ENCODE measurements around the gene SUPT4H1. TPM values are rescaled to one million over a fixed set of nuclear protein-coding genes. Genes with fewer than 3 reads are reported as not detected.
"Not testable (repeated sequence)": the region's sequence is repeated elsewhere in the genome, so short reads cannot be mapped to it uniquely, and the experiment has no call there.

The SUPT4H1 gene
- total RNA-seq = 61.9 TPM
- long read RNA-seq, transcript SUPT4H1-201 (5 exons, 1,489 nt) = major isoform, 17 of 35 reads
- long read RNA-seq, transcript SUPT4H1-202 (5 exons, 1,643 nt) = minor isoform, 14 of 35 reads
- long read RNA-seq, partial matches to known transcripts = 0 of 35 reads
- long read RNA-seq, other reads (novel, unspliced or antisense) = 1 of 35 reads

DNA sequence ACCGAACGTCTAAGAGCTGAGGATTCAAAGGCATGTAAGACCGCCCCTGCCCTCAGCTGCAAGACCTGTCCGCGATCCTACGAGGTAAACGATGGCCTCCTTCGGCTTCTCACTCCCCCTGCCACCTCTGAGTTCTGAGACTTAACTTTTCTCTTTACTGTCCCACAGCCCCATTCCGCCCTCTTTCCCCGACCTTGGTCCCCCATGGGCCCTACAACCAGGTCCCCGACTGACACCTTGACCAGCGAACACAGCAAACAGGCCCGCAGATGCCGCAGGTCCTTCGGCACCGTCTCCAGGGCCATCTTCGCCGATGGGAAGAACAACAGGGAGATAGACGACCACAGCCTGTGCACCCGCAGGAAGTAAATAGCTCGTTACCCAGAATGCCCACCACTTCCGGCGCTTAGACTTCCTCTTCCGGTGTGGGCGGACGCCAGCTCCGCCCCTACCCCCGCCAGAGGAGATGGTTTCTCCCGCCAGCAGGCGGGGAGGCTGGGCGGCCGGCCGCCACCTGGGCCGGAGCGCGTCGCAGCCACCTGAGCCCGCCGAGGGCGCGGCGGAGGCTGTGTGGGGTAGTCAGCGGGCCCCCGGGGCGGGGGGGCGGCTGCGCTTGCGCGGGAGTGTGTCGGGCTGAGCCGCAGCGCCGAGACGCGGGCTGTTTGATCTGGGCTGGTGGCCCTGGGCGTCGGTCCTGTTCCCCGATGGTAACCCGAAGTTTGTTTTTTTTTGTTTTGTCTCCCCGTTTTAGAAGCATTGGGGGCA, at the start of gene SUPT4H1:
TSS of gene SUPT4H1 (minus strand) at position 371 of the 765 bp plus-strand sequence. CDS start at position 305, 66 bp downstream.
- peak; percentile 97 for DNase-seq (ENCODE audit: low spot score)

DNA sequence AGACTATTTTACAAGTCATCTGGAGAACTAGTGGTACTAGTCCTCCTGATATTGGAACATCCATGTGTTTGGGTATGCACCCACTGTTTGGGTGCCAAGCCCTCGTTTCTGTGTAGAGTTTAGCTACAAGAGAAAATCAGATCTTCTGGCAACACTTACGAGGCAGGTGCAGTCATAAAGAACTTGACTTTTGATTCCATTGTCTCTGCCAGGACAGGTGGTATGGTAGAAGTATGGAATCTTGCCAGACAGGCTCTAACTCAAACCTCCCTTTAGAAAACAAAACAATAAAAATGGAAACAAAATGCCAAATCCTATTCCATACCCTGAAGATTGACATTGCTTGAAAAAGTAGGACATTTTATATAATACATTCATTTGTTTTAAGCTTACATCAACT, 49.3 kb upstream of the SUPT4H1 start:
- no peak for DNase-seq (ENCODE audit: low spot score)

DNA sequence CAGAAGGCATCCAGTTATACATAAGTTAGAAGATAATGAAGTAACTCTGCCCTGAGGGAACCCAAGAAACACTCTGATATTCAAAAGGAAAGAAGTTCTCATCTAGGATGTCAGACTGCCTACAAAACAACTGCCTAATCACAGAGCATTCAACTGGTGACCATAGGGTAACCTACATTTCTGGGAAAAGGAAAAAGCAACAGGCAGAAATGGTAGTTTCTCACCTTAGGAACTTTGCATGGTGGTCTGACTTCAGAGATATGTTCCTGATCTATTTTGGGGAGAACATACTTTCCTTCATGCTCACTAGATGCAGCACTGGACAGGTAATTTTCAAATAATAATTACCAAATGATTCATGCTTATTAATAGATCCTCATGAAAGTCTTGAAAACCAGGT, 48.8 kb upstream of the SUPT4H1 start:
- DNase-seq (ENCODE audit: low spot score) = no peak

DNA sequence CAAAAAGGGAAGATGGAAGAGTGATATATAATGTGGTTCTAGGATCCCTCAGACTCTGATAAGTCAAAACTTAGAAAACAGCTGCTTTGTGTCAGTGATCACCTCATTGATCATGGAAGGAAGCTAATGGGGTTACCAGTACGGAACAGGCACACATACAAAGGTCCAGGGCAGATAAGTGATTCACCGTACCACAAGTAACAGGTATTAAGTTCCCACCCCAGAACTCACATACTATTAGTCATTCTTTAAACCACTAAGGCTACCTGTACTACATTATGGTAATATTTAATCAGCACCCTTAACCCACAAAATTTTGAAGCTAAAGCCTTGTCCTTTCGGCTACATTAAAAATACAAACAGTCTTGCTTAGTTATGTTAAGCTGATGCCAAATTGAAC, 48.0 kb upstream of the SUPT4H1 start:
- DNase-seq (ENCODE audit: low spot score) = no peak

DNA sequence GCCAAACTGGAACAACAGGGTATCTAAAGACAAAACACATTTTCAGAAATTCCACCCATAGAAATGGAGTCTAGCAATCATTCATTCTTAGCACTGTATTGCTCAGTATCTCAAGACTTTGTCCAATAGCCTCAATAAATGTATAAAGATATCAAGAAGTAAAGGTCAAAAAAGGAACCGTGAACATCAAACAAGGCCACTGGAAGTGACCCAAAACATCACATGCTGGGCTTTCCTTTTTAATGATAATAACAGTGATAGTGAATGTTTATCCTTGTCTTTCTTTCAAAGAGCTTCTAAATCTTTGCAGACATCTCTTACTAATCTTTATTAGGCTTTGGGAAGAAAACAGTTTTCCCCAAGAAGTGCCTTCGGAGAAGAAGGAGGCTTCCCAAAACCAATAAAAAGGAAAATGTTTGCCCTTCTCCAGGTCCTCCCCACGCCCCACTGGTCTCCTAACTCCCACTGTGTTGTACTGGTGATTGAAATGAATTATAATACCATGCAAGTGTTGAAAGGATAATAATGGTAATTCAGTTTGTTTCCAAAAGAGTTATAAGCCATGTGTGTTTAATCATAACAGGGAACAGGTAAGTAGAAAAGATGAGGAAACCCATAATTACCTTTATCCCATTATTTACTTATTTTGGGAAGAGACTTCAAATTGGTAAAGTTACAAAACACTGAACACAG, 46.7 kb upstream of the SUPT4H1 start:
- DNase-seq (ENCODE audit: low spot score) = no peak

DNA sequence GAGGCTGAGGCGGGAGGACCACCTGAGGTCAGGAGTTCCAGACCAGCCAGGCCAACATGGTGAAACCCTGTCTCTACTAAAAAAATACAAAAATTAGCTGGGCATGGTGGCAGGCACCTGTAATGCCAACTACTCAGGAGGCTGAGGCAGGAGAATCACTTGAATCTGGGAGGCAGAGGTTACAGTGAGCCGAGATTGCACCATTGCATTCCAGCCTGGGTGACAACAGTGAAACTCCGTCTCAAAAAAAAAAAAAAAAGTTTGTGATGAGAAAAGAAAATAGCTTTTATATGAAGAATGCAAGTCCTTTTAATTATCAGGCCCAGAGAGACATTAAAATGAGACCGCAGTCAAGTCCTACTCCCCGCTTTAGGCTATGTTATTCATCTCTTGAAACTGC, 45.4 kb upstream of the SUPT4H1 start:
- not testable (repeated sequence) for DNase-seq (ENCODE audit: low spot score)

DNA sequence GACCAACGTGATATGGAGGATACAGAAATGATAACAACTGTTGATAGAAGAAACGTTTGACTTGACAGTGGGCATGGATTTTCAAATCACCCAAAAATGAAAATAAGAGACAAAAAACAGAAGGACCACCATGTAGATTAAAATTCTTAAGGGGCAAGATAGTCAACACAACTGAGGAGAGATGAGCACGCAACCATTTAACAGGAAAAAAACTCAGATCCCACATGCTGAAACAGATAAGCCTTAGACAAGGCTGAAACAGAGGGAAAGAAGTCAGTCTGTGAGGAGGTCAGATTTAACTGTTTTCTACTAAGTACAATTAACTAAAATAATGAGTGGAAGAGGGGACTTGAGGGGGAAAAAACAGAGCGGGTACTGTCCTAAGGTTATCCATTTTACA, 44.2 kb upstream of the SUPT4H1 start:
- no peak for DNase-seq (ENCODE audit: low spot score)

DNA sequence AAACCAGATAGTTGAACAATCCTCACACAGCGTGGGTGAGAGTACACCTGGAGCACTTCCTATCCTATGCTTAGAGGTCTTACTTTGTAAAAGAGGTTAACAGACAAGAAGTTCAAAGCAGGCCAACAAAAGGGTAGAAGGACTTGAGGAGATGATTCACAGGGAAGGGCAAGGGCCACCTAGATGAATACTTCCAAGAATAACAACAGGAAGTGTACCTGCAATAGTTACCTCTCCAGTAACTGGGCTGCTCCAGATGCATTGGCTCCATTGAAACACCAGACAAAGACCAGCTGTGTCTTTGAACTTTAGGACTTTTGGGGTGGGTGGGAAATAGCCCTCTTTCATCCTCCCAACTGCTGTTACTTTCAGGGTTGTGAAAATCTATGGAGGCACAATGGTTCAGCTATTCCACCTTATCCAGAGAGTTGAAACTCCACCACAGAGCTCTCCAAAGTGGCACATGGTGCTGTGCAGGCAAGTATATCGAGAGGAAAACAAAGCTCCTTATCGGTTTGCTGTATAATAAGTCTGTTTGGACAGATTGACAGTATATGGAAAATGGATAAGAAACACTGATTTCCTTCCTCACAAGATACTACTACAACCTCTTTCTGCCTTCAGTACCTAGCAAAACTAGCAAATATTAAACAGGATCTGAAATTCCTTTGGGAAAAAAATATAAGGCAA, 42.7 kb upstream of the SUPT4H1 start:
- DNase-seq (ENCODE audit: low spot score) = no peak

DNA sequence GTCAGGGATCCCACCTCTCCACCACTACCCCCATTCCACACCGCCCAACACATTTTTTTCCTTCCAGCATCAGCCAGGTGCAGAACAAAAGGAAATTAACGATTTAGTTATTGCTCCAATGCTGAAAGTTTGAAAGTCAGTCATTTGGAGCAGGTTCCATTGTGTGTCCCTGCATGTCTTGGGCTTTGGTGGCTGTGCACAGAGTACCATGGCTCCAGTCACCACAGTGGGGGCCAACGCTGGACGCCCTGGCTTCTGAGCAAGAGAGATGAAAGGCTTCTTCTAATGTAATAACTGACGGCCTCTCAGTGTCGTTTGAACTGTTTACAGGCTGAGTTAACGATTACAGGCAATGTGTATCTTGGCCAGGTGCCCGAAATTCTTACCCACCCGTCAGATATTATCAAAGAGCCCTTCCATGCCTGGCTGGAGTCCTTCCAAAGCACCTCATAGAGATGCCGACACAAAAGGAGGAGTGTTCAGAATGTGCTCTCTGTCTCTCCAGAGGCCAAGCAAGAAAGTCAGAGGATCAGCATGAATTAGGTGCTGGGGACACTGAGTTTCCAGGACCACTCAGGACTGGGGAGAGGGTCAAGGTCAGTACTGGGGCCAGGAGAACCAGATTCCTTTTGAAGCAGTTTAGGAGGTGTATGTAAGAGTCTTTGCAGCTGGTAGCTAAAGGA, 39.4 kb upstream of the SUPT4H1 start:
- DNase-seq (ENCODE audit: low spot score) = no peak

DNA sequence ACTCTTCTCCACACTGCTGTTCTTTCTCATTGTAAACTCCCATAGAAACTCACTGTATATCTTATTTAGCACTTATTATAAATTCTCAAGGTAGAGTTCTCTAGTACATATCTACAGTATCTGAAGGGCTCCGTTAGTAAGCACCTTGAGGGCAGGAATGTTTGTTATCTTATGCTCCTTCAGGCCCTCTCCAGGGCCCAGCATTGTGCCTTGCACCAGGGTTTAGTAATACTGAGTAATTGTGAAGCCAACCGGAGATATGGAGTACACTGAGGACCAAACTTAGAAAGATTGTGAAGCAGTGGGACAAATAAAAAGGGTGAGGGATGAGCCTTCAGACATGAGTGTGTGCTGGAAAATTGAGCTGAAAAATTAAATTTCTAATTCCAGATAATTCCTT, 38.9 kb upstream of the SUPT4H1 start:
- no peak for DNase-seq (ENCODE audit: low spot score)

DNA sequence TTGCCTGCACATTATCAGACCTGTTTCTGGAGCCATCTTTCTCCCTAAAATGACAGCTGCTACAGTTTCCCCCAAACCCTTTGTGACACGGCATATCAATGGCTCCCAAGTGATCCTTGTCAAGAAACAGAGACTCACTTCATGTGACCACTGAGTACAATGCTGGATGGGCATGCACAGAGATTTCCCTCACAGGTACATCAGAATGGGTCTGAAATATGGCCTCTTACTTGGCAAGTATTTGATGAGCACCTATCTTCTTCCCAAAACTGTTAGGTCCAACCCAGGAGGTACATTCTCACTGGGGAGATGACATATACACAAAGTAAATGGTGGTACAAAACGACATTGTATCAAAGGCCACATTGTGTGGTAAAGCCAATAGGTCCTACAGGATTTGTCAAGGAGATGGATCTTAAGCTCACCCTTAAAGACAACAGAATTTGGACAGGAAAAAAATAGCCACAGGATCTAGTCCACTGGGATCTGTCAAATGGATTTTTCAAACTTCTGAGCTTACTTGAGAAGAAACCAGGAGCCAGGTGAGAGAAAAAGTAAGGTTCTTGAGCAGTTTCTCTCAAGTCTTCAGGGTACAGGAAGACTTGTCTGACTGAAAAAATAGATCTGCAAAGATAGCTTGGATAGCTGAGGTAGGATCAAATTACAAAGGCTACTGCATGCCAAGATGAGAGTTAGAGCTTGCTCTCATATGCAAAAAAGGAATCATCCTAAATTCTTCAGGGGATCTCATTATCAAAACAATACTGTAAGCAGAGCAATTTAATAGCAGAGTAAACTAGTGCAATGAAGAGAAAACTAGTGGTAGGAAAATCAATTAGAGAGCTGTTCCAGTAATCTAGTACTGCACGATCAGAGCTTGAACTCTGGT, 36.5 kb upstream of the SUPT4H1 start:
- DNase-seq (ENCODE audit: low spot score) = no peak

DNA sequence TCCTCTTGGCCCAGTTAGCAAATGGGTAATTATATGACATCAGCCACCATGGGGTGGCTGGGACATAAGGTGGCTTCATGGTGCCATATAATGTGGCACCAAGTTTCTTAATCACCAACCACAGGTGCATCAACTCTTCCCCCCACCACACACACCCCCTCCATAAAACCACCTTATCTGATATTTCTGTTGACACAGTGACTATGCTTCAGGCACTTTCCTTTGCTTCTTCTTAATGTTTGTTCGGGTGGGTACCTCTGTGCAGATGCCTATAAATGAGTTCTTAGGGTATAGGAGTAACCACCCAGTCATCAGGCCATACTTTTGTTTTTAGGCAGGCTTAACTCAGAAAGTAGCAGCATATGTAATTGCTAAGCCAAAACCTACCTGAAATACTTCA, 35.8 kb upstream of the SUPT4H1 start:
- DNase-seq (ENCODE audit: low spot score) = no peak

DNA sequence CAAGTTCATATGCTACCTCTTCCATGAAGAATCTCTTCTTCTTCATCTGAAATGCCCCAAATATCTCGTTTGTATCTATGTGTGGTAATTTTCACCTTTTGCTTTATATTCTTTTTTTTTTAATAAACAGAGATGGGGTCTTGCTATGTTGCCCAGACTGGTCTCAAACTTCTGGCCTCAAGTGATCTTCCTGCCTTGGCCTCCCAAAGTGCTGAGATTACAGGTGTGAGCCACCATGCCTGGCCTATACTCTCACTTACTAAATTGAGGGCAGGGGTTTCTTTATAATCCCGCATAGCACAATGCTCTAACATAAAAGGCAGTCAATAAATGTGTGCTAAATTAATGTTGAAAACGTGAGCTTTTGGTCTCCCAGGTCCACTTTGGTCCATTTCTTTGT, 34.7 kb upstream of the SUPT4H1 start:
- DNase-seq (ENCODE audit: low spot score) = no peak

DNA sequence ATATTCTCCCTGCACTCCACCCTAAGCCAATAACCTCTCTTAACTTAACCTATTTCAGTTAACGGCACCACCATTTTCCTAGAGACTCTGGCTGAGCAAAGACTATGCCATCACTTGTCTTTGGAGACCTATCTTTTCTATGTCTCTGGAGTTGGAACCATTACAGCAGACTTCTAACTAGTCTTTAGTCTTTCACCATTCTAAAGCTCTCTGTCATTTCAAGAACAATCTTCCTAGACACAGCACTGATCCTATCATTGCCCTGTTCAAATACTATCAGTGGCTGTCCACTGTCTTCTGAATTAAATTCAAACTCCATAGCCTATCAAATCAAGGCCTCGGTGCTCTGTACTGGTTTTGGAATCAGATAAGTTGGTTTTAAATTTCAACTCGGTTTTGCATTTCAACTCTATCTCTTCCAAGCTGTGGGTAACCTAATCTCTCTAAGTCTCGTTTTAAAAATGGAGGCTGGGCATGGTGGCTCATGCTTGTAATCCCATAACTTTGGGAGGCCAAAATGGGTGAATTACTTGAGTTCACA, 33.4 kb upstream of the SUPT4H1 start:
- no peak for DNase-seq (ENCODE audit: low spot score)

DNA sequence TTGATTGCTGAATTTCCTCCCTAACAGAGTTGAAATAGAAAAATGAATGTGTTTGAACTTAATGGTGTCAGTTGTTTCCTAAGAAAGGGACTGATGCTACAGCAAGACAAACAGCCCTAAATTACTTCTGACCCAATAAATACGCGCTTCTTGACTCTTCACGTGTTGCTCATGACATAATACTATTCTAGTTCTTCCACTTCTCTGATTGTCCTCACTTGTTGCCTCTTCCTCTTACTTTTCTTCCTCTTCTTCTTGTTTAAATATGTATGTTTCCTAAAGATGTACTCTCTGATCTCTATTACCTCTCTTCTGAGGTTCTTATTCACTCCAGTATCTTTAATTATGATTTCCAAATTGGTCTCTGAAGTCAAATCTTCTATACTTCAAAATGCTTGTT, 32.9 kb upstream of the SUPT4H1 start:
- no peak for DNase-seq (ENCODE audit: low spot score)

DNA sequence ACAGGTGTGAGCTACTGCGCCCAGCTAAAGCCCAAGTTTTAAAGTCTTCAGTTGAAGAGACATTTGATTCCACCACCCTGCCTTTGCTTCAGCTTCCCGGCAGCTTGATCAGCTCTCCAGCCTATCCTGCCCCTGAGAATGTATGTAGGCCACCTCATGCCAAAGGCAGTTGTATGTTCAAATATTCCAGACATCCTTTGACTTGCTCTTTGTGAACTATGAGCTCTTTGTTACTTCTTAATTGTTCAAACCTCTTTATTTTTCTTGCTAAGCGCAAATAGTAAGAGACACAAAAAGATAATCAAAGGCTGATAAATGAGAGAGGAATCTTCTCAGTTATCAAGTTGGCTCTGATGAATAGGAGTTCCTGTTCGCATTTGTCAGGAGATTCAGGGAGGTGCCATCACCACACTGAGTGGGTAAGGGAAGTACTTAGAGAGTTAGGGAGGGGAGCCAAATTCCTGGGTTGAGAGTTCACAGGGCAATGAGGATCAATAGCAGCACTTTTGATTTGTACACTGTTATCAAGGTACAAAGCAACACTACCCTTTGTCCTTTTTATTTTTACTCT, 32.0 kb upstream of the SUPT4H1 start:
- no peak for DNase-seq (ENCODE audit: low spot score)

DNA sequence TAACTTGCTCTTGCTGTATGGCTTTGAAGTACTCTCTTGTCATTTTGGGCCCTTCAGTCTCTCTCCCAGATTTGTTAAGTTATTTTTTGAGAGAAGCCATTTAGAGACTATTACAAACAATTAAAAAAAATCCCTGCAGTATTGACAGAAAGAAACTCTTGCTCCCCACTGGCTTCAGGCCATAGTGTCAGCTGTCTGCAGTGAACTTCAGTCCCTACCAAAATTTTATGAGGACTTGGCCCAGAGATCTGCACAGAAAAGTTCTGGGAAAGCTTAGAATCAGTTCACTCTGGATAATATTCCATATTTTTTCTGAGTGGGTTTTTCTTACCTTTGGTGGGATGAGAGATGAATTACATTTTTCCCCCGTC, 30.9 kb upstream of the SUPT4H1 start:
- no peak for DNase-seq (ENCODE audit: low spot score)

DNA sequence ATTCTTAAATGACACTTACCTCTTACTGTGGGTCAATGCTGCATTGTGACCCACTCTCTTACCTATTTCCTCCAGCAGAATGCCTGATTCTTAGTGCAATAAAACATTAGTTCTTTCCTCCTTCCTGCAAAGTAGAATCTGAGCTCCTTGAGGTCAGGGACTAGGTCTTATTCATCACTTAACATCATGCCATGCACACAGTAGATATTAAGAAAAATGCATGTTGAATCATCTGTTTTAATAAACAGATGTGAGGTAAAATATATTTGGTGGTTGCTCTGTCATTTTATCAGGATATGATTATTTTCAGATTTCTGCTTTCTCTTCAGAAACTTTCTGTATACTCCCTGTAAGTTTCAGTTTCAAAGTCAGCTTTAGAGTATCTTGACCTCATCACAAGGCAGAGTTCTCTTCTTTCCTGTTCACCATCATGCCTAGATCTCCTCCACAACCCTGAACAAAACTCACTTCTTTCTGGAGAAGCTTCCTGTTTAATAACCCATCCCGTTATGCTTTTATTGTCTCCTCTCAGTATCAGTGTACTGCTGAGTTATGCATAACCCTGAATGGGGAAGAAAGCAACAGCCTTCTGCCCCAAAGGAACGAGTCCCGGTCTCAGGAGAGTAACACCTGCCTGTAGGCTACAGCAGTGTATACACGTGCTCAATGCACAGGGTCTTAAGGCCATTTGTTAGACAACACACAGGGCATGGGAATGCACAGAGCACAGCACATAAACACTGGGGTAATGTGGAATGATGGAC, 30.3 kb upstream of the SUPT4H1 start:
- no peak for DNase-seq (ENCODE audit: low spot score)

Measured in mesenteric fat pad (tissue), 1 donor.